ENCODE measurements around the gene TRIAP1.
"Not testable (repeated sequence)": the region's sequence is repeated elsewhere in the genome, so short reads cannot be mapped to it uniquely, and the experiment has no call there.

The TRIAP1 gene

GRCh38 chr12:120468821-120469449, 22.8 kb upstream of the TRIAP1 start:
- DNase-seq (ENCODE audit: low spot score), result peak; percentile 34

- DNase-seq (ENCODE audit: low spot score), result peak; percentile 12
These were observed 22.2 kb upstream of the TRIAP1 start for GRCh38 chr12:120468325-120468820.

GRCh38 chr12:120467439-120467838, 21.3 kb upstream of the TRIAP1 start:
- no peak for DNase-seq (ENCODE audit: low spot score)

GRCh38 chr12:120466560-120467315, 20.6 kb upstream of the TRIAP1 start:
- no peak for DNase-seq (ENCODE audit: low spot score)

- DNase-seq (ENCODE audit: low spot score), result no peak
These were observed 19.6 kb upstream of the TRIAP1 start for GRCh38 chr12:120465756-120466155.

GRCh38 chr12:120463712-120464111, 17.5 kb upstream of the TRIAP1 start:
- no peak for DNase-seq (ENCODE audit: low spot score)

- DNase-seq (ENCODE audit: low spot score), result no peak
These were observed 16.0 kb upstream of the TRIAP1 start for GRCh38 chr12:120462099-120462640.

- no peak for DNase-seq (ENCODE audit: low spot score)
These were observed 14.0 kb upstream of the TRIAP1 start for GRCh38 chr12:120460157-120460556.

GRCh38 chr12:120457133-120457532, 10.9 kb upstream of the TRIAP1 start:
- peak; percentile 25 for DNase-seq (ENCODE audit: low spot score)

GRCh38 chr12:120455302-120455701, 9.1 kb upstream of the TRIAP1 start:
- DNase-seq (ENCODE audit: low spot score), result no peak

- peak; percentile 34 for DNase-seq (ENCODE audit: low spot score)
These were observed 7.8 kb upstream of the TRIAP1 start for GRCh38 chr12:120453977-120454376.

GRCh38 chr12:120453060-120453750, 7.0 kb upstream of the TRIAP1 start:
- DNase-seq (ENCODE audit: low spot score), result no peak

GRCh38 chr12:120452524-120452923, 6.3 kb upstream of the TRIAP1 start:
- not testable (repeated sequence) for DNase-seq (ENCODE audit: low spot score)

GRCh38 chr12:120447992-120448391, 1.8 kb upstream of the TRIAP1 start:
- DNase-seq (ENCODE audit: low spot score), result no peak

GRCh38 chr12:120446844-120447178, 627 bp upstream of the TRIAP1 start:
- not testable (repeated sequence) for DNase-seq (ENCODE audit: low spot score)

- no peak for DNase-seq (ENCODE audit: low spot score)
These were observed 1.5 kb downstream of the TRIAP1 start for GRCh38 chr12:120444676-120445075.

- peak; percentile 69 for DNase-seq (ENCODE audit: low spot score)
These were observed 6.4 kb downstream of the TRIAP1 start for GRCh38 chr12:120439646-120440247.

- DNase-seq (ENCODE audit: low spot score), result no peak
These were observed 7.5 kb downstream of the TRIAP1 start for GRCh38 chr12:120438495-120439198.

- DNase-seq (ENCODE audit: low spot score), result peak; percentile 94
These were observed 8.3 kb downstream of the TRIAP1 start, which contains the start of gene COX6A1 for GRCh38 chr12:120437735-120438494. COX6A1 (plus strand) TSS chr12:120438113; CDS start chr12:120438127, 14 bp downstream.

GRCh38 chr12:120432772-120433525, 13.2 kb downstream of the TRIAP1 start:
- no peak for DNase-seq (ENCODE audit: low spot score)

Measured in HuH-7 (cell line).